PC-3 (cell line): ENCODE data around the gene C9orf40. TPM values are rescaled to one million over a fixed set of nuclear protein-coding genes. Genes with fewer than 3 reads are reported as not detected.
A peak's percentile ranks its signal among the peaks of the same experiment; 100 is the strongest.

ENCODE experiments used
- ATAC-seq: fragments of 200-7000 bp; cut with Tn5 transposase; 2 replicates; pipeline ENCODE4 v1.9.1; 2020; ENCODE audit warnings: mild to moderate bottlenecking, moderate library complexity
- BruUV-seq: library from RNA; stranded (reverse); fragments of 400-500 nt; replicated peaks from 2 replicates; lab custom pipeline; 2021; lab: Mats Ljungman, UMichigan
- CTCF ChIA-PET: fragments of 300-600 bp; sonication (Branson Sonifier 250); formaldehyde crosslinking; loops from one replicate; lab custom pipeline; 2022; ENCODE audit warnings: antibody characterized with exemption; lab: Charles Lee
- POLR2A ChIA-PET: fragments of 300-600 bp; sonication (Branson Sonifier 250); formaldehyde crosslinking; loops from one replicate; lab custom pipeline; 2022; ENCODE audit warnings: antibody characterized with exemption; ENCODE audit not compliant: unreplicated experiment; lab: Charles Lee
- DNase-seq: peaks from one replicate; pipeline ENCODE4 v3.0.0-alpha.2; 2015
- H2AFZ ChIP-seq: fragments of 300-600 bp; sonication (generic); 2 replicates; pipeline ENCODE4 v1.6.0; 2016; ENCODE audit warnings: antibody characterized with exemption, low read length
- H3F3A ChIP-seq: fragments of 300-600 bp; sonication (generic); one replicate; pipeline ENCODE4 v1.6.0; 2017; ENCODE audit warnings: antibody characterized with exemption, low read length, control low read depth, mild to moderate bottlenecking; ENCODE audit not compliant: unreplicated experiment
- H3K27ac ChIP-seq: fragments of 300-600 bp; sonication (generic); 2 replicates; pipeline ENCODE4 v1.5.1; 2016; ENCODE audit warnings: mild to moderate bottlenecking, low read length
- H3K27me3 ChIP-seq: fragments of 300-600 bp; sonication (generic); 2 replicates; pipeline ENCODE4 v1.6.1; 2016; ENCODE audit warnings: low read length, mixed read lengths
- H3K36me3 ChIP-seq: fragments of 300-600 bp; sonication (generic); 2 replicates; pipeline ENCODE4 v1.6.1; 2016; ENCODE audit warnings: low read depth, mixed run types, low read length, mixed read lengths
- H3K4me1 ChIP-seq: fragments of 300-600 bp; sonication (generic); 2 replicates; pipeline ENCODE4 v1.5.1; 2016; ENCODE audit warnings: low read length; ENCODE audit not compliant: insufficient read depth
- H3K4me2 ChIP-seq: fragments of 300-600 bp; sonication (generic); 2 replicates; pipeline ENCODE4 v1.6.0; 2016; ENCODE audit warnings: low read length
- H3K4me3 ChIP-seq: fragments of 300-600 bp; sonication (generic); 2 replicates; pipeline ENCODE4 v1.5.1; 2016; ENCODE audit warnings: mild to moderate bottlenecking, low read length, mixed read lengths
- H3K79me2 ChIP-seq: fragments of 300-600 bp; sonication (generic); 2 replicates; pipeline ENCODE4 v1.6.1; 2017; ENCODE audit warnings: low read length, mixed read lengths
- H3K9ac ChIP-seq: fragments of 300-600 bp; sonication (generic); 2 replicates; pipeline ENCODE4 v1.6.0; 2016; ENCODE audit warnings: mild to moderate bottlenecking, low read length
- H3K9me2 ChIP-seq: fragments of 300-600 bp; sonication (generic); replicated peaks from 2 replicates; pipeline ENCODE4 v1.6.1; 2016; ENCODE audit warnings: mixed run types, low read length, mixed read lengths
- H3K9me3 ChIP-seq: fragments of 300-600 bp; sonication (generic); 2 replicates; pipeline ENCODE4 v1.6.1; 2016; ENCODE audit warnings: low read length, mixed read lengths
- H4K20me1 ChIP-seq: fragments of 300-600 bp; sonication (generic); 2 replicates; pipeline ENCODE4 v1.6.1; 2016; ENCODE audit warnings: low read length, mixed read lengths
- CTCF ChIP-seq: fragments of 300-600 bp; sonication (generic); conservative IDR thresholded peaks from 2 replicates; pipeline ENCODE4 v1.5.1; 2017; ENCODE audit warnings: antibody characterized with exemption, low read depth, mild to moderate bottlenecking, low read length
- EZH2 ChIP-seq: fragments of 300-600 bp; sonication (generic); IDR thresholded peaks from one replicate; pipeline ENCODE4 v1.6.1; 2017; ENCODE audit warnings: antibody characterized with exemption, mild to moderate bottlenecking, low read length; ENCODE audit not compliant: unreplicated experiment
- EZH2phosphoT487 ChIP-seq: fragments of 300-600 bp; sonication (generic); IDR thresholded peaks from 2 replicates; pipeline ENCODE4 v1.6.1; 2018; ENCODE audit warnings: mild to moderate bottlenecking, antibody characterized with exemption, low read length, borderline replicate concordance
- intact Hi-C: fragments of 100-400 bp; cut with micrococcal nuclease; formaldehyde crosslinking; loops from 2 replicates; pipeline ENCODE4 v1.9.0; 2023
- total RNA-seq: library from RNA; depleted of rRNA; stranded (reverse); fragments of >200 nt; gene quantifications from 2 replicates; pipeline ENCODE4 v1.2.3, GENCODE V29; 2014

Gene C9orf40
- total RNA-seq, 1 experiment from 2014 or later, result 4.7 TPM

- no peaks in the 10 kb centered on the region for H3K9me2 ChIP-seq
- no peak for ATAC-seq
- intact Hi-C loops, result no loop called here
- H4K20me1 ChIP-seq, result no peaks in the 10 kb centered on the region
- no peak overlapping the region for H3K9ac ChIP-seq
- no peak overlapping the region for H2AFZ ChIP-seq
- H3K4me1 ChIP-seq, result no peaks in the 10 kb centered on the region
- no peak overlapping the region for H3K4me3 ChIP-seq
- H3K4me2 ChIP-seq, result no peak overlapping the region
- no TSS peak for BruUV-seq
- H3K9me3 ChIP-seq, result no peaks in the 10 kb centered on the region
- POLR2A ChIA-PET, result no interaction called here
- H3K27me3 ChIP-seq, result no peaks in the 10 kb centered on the region
- CTCF ChIA-PET, result no interaction called here
- no peaks in the 10 kb centered on the region for H3K36me3 ChIP-seq
- H3K27ac ChIP-seq, result no peak overlapping the region
- DNase-seq, result no peak
- H3F3A ChIP-seq, result no peaks in the 10 kb centered on the region
- peaks cover 8% of the 10 kb centered on the region for H3K79me2 ChIP-seq
- TF ChIP-seq EZH2phosphoT487, result no peak
- TF ChIP-seq EZH2, result no peak
- TF ChIP-seq CTCF, result no peak
Observed at GRCh38 chr9:74946686-74947085, 6.0 kb downstream of the C9orf40 start.

GRCh38 chr9:74942801-74943200, 9.9 kb downstream of the C9orf40 start:
- Histone ChIP-seq H2AFZ (no peak overlapping the region), H3K4me1 (no peaks in the 10 kb centered on the region), H3F3A (no peaks in the 10 kb centered on the region), H3K27ac (no peak overlapping the region), H3K27me3 (no peaks in the 10 kb centered on the region), H3K9me3 (no peaks in the 10 kb centered on the region), H3K36me3 (no peaks in the 10 kb centered on the region), H3K79me2 (no peaks in the 10 kb centered on the region), H3K9ac (no peak overlapping the region), H3K4me2 (no peak overlapping the region), H3K9me2 (no peaks in the 10 kb centered on the region), H3K4me3 (no peak overlapping the region), H4K20me1 (no peaks in the 10 kb centered on the region)
- DNase-seq, result no peak
- BruUV-seq, result no TSS peak
- intact Hi-C loops, result loop anchor here (5.0 kb wide), 2 partner anchors 134 to 166 kb away; no protein-coding TSS in a partner anchor
- ATAC-seq, result no peak
- no peak for TF ChIP-seq EZH2phosphoT487
- no peak for TF ChIP-seq EZH2
- TF ChIP-seq CTCF, result no peak
- CTCF ChIA-PET, result no interaction called here
- POLR2A ChIA-PET, result no interaction called here

GRCh38 chr9:74940600-74940999, 12.1 kb downstream of the C9orf40 start:
- H3K79me2 ChIP-seq, result no peaks in the 10 kb centered on the region
- DNase-seq (peak; percentile 75), ATAC-seq (peak; percentile 97)
- peak overlapping the region; percentile 54 for H2AFZ ChIP-seq
- no peaks in the 10 kb centered on the region for H3K9me3 ChIP-seq
- H4K20me1 ChIP-seq, result no peaks in the 10 kb centered on the region
- CTCF ChIA-PET, result interaction anchor here (0.6 to 0.8 kb wide), 3 partner anchors 10 to 167 kb away, joined by 3 read pairs; no protein-coding TSS in a partner anchor
- POLR2A ChIA-PET, result no interaction called here
- no peak overlapping the region for H3K27ac ChIP-seq
- TF ChIP-seq CTCF (peak; percentile 67), EZH2phosphoT487 (no peak)
- no peaks in the 10 kb centered on the region for H3K4me1 ChIP-seq
- H3K36me3 ChIP-seq, result no peaks in the 10 kb centered on the region
- H3K4me2 ChIP-seq, result peak overlapping the region; percentile 57
- intact Hi-C loops, result loop anchor here (5.0 kb wide), 2 partner anchors 137 to 163 kb away; no protein-coding TSS in a partner anchor
- no peaks in the 10 kb centered on the region for H3K27me3 ChIP-seq
- BruUV-seq, result no TSS peak
- no peaks in the 10 kb centered on the region for H3F3A ChIP-seq
- H3K9me2 ChIP-seq, result no peaks in the 10 kb centered on the region
- no peak overlapping the region for H3K4me3 ChIP-seq
- no peak overlapping the region for H3K9ac ChIP-seq
